GM19455 (cell line): ENCODE results near the gene DPPA5.
A peak's percentile ranks its signal among the peaks of the same experiment; 100 is the strongest.
"Not testable (repeated sequence)": the region's sequence is repeated elsewhere in the genome, so short reads cannot be mapped to it uniquely, and the experiment has no call there.

ENCODE experiments used
- ATAC-seq: cut with Tn5 transposase; IDR thresholded peaks from one replicate; pipeline ENCODE4 v1.9.1; 2021; ENCODE audit not compliant: unreplicated experiment

DPPA5 gene

DNA sequence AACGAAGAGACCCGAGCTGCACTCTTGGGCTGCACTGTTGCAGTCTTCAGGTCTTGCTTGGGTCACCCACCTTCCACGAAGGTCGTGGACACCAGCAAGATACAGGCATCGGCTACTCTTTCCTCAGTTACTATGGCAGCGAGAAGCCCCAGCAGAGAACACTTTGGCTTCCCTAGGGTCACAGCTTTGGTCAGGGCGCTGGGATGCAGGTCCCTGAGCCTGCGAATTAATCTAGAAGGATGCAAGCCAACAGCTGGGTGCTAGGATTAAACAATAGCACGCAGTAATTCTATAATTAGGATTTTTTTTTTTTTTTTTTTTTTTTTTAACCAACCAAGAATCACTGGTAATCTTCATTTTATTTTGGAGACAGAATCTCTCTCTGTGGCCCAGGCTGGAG is 10.5 kb upstream of the DPPA5 start:
- no peak for ATAC-seq

DNA sequence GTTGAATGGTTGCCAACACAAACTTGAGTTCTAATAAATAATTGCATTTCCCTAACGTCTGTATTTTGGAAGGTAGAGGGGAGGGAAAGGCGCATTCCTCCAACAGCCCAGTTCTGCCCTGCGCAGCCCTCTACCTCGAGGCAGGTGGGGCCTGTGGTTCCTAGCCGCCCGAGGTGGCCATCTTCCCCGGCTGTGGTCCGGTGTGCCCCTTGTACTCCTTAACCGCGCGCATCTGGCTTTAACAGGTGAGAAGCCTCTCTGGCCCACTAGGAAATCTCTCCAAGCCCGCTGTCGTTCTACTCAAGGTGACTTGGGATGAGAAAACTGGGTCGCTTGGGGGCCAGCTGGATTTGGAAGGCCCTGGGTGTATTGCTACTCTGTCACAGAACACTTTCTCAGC is 10.0 kb upstream of the DPPA5 start:
- ATAC-seq, result no peak

- ATAC-seq, result no peak
Measured at GRCh38 chr6:73363537-73363875, 9.4 kb upstream of the DPPA5 start.

GRCh38 chr6:73362869-73363536 is 8.9 kb upstream of the DPPA5 start:
- ATAC-seq, result no peak

DNA sequence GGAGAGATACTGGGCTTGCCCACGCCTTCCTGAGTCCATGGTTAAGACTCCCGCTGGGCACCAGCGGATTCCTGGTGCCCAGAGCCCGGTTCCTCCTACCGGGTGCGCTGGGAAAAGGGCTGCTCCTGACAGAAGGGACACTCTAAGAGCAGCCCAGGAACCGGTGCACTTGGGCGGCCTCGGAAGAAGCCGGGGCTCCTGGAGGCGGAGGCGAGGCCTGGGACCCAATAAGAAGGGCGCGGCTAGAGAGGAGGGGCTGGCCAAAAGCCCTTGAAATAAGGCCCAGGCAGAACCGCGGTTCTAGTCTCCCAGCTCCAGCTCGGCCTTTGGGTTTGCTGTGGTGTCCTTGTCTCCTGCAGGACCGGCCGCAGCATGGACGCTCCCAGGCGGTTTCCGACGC is 8.3 kb upstream of the DPPA5 start, which contains the start of gene KHDC3L:
KHDC3L (plus strand) TSS at position 301 of the 400 bp plus-strand sequence; CDS start at position 373, 72 bp downstream.
- ATAC-seq, result no peak

DNA sequence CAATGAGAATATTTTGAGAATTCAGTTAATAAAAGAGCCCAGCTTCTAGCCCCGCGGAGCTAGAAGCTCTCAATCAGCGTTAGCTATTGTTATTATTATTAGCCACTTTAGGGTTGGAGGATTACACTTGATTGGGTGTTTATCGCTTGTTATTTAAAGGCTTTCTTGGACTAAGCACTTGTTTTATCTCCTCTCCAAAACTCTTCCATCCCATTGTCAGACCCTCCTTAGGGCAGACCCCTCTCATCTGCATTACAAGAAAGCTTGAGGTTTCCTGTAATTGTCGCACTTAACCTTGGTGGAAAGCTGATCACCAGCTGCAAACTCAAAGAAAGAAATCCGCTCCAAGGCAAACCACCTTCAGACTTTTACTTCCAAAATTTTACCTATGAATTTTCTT is 4.8 kb downstream of the DPPA5 start:
- ATAC-seq, result no peak

GRCh38 chr6:73348550-73349204 is 5.4 kb downstream of the DPPA5 start:
- ATAC-seq, result no peak

GRCh38 chr6:73343164-73343563 is 10.9 kb downstream of the DPPA5 start:
- no peak for ATAC-seq

- no peak for ATAC-seq
Measured at GRCh38 chr6:73342174-73342573, 11.9 kb downstream of the DPPA5 start.

DNA sequence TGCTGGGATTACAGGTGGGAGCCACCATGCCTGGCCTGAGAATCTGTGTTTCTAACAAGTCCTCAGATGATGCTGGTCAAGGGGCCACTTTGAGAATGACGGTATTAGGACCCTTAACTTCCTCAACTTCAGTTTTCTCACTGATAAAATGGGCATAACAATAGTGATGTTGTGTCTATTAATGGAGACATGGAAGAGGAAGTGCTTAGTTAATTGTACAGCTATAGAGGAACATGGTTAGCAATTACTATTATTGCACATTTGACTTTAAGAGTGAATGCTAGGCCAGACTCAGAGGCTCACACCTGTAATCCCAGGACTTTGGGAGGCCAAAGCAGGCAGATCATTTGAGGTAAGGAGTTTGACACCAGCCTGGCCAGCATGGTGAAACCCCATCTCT is 12.7 kb downstream of the DPPA5 start:
- no peak for ATAC-seq

DNA sequence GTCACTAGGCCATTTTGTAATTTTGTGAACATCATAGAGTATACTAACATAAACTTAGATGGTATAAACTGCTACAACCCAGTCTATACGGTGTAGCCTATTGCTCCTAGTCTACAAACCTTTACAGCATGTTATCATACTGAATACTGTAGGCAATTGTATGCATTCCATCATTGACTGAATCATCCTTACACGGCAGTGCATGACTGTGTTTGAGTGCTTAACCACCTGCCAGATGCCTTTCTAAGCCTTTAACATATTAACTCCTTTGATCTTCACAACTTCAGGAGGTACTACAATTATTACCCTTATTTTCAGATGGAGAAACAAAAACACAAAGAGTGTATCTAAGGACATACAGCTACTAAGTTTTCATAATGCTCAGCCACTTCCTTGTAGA is 14.0 kb downstream of the DPPA5 start:
- no peak for ATAC-seq

DNA sequence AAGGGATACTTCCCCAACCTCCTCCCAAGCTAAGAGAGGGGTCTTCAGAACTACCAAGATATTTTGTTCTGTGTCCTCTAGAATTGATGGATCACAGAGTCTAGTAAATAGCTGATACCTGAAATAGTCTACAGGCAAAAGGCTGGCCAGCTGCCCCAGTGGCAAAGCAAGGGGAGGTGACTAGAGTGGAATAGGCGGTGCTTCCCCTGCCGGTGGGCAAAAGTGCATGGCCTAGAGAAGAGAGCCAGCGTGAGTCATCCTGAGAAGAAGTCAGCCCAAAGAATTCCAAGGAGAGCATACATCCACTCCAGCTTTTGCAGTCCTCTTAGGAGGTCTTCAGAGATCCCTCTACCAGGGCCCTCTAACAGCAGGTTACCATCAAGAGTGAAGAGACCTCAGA is 14.7 kb downstream of the DPPA5 start:
- ATAC-seq, result no peak

DNA sequence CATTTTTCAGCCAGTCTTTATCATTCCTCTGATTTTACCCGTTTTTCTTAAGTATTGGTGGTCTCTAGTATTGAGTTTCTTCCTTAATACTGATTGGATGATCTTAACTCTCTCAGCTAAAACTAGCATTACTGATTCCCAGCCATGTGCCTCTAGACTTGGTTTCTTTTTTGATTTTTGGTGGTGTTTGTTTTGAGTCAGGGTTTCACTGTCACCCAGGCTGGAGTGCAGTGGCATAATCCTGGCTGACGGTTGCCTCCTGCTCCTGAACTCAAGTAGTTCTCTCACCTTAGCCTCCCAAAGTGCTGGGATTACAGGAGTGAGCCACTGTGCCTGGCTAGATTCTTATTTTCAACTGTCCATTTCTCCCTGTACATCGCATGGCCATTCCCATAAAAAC is 24.9 kb downstream of the DPPA5 start:
- no peak for ATAC-seq

- no peak for ATAC-seq
Measured at GRCh38 chr6:73328790-73329189, 25.3 kb downstream of the DPPA5 start.

GRCh38 chr6:73325656-73326055 is 28.4 kb downstream of the DPPA5 start:
- ATAC-seq, result no peak

DNA sequence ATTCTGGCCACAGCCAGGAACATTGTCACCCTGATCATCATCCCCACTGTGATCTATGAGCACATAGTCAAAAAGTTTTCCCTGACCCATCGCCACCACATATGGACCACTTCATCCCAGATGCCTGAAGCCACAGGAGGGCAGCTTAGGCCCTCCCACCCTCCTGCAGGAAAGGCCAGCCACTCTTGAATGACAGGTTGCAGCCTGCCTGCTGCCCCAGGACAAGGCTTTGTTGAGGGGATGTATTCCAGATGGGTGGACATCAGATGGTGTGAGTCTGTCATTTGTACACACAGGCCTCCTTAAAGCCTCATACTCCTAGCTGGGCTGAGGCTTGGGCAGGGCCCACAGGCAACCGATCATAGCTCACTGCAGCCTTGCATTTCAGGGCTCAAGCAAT is 30.8 kb downstream of the DPPA5 start:
- ATAC-seq, result no peak

DNA sequence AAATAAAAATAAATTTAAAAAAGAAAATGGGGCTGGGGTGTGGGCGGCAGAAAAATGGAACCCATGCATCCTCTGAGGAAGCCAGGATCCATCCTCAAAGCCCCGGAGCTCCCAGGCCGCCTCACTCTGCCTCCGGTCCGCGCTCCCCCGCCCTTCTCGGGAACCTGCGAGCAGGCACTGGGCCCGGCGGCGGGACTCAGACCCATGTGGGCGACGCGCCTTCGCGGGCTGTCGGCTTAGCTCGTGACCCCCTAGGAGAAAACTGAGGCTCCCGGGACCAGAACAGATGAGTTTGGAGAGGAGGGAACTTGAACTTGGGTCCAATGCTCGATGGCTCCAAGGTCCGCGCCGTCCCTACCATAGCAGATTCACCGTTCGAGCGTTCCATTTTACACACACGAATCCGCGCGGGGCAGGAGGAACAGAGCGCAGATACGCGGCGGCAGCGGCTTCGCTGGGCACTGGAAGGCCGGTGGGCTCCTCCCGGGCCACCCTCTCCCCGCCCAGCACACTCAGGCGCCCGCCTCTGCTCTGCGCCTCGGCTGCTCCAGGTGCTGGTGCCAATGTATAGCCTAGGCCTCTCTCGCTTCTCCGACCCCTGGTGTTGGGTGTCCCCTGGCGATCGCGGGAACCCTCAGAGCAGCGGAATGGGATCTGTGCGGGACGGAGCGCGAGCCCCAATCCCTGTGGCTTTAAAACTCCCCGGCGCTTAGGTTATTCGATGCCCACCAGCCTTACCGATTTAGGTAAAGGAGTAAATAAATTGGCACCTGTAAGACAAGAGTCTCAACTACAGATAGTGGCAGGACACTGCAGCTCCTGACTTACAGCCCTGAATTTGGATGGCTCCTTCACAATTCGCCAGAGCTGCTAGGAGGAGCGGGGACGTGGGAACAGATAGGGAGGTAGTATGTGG is 39.2 kb downstream of the DPPA5 start:
- ATAC-seq, result no peak

DNA sequence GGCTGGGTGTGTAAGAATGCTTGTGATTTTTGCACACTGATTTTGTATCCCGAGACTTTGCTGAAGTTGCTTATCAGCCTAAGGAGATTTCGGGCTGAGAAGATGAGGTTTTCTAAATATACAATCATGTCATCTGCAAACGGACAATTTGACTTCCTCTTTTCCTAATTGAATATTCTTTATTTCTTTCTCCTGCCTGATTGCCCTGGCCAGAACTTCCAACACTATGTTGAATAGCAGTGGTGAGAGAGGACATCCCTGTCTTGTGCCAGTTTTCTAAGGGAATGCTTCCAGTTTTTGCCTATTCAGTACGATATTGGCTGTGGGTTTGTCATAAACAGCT is 43.6 kb downstream of the DPPA5 start:
- not testable (repeated sequence) for ATAC-seq

DNA sequence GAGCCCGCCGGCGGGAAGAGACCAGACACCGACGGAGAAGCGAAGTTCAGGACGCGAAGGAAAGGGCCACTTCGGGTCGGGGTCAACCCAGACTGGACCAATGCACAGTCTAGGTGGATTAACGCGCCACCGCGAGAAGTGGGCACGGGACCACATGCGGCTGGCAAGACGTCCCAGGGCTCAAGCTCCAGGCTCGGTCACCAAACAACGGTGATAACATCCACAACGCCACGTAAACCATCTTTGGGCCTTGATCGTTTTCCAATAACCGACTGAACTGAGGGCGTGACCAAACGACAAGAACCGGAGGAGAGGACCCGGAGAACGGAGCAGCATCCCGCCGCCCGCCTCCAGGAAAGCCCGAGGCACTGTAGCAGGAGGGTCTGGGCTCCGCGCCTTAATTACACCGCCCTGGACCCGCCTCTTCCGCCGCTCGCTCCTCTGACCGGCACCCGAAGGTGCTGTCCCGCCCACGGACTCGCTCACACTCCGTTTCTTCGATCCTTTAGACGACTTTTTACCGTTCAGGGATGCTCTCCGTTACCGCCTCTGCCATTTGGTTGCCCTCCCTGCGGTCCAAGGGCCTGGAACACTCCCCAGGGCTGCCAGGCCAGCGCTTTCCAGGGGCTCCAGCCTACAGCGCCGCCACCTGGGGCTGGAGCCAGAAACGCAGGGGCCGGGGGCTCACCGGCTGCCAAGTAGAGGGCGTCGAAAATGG is 44.1 kb downstream of the DPPA5 start:
- peak; percentile 97 for ATAC-seq

- ATAC-seq, result peak; percentile 45
Measured at GRCh38 chr6:73309535-73309784, 44.6 kb downstream of the DPPA5 start.

DNA sequence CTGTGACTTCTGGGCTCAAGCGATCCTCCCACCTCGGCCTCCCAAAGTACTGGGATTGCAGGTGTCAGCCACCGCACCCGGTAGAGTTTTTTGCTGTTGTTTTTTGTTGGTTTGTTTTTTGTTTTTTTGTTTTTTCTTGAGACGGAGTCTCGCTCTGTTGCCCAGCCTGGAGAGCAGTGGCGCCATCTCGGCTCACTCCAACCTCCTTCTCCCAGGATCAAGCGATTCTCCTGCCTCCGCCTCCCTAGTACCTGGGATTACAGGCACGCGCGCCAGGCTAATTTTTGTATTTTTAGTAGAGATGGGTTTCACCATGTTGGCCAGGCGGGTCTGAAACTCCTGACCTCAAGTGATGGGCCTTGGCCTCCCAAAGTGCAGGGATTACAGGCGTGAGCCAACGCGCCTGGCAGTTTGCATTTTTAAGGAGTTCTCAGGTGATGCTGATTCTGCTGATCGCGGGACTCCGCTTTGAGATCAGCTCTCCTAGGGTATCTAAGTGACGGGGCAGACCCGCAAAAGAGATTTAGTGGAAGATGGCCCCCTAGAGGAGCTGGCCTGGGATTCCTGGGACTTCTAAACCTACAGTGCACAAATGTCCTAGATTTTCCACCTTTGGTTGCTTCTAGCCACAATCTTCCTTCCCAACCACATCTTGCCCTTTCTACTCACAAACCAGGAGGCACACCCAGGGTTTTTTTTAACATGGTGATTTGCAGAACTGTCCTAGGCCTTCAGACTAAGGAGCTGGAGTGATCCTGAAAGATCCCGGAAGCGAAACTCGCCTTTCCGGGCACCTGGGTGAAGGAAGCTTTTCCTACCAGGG is 45.2 kb downstream of the DPPA5 start:
- no peak for ATAC-seq
